HG03442 (cell line): Measurements from ENCODE around the gene TTC29.

Source experiments
- ATAC-seq: cut with Tn5 transposase; IDR thresholded peaks from one replicate; pipeline ENCODE4 v1.9.1; 2021; ENCODE audit warnings: mild to moderate bottlenecking, moderate library complexity; ENCODE audit not compliant: unreplicated experiment

Gene TTC29, protein sequence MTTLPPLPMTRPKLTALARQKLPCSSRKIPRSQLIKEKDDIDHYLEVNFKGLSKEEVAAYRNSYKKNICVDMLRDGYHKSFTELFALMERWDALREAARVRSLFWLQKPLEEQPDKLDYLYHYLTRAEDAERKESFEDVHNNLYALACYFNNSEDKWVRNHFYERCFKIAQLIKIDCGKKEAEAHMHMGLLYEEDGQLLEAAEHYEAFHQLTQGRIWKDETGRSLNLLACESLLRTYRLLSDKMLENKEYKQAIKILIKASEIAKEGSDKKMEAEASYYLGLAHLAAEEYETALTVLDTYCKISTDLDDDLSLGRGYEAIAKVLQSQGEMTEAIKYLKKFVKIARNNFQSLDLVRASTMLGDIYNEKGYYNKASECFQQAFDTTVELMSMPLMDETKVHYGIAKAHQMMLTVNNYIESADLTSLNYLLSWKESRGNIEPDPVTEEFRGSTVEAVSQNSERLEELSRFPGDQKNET

DNA sequence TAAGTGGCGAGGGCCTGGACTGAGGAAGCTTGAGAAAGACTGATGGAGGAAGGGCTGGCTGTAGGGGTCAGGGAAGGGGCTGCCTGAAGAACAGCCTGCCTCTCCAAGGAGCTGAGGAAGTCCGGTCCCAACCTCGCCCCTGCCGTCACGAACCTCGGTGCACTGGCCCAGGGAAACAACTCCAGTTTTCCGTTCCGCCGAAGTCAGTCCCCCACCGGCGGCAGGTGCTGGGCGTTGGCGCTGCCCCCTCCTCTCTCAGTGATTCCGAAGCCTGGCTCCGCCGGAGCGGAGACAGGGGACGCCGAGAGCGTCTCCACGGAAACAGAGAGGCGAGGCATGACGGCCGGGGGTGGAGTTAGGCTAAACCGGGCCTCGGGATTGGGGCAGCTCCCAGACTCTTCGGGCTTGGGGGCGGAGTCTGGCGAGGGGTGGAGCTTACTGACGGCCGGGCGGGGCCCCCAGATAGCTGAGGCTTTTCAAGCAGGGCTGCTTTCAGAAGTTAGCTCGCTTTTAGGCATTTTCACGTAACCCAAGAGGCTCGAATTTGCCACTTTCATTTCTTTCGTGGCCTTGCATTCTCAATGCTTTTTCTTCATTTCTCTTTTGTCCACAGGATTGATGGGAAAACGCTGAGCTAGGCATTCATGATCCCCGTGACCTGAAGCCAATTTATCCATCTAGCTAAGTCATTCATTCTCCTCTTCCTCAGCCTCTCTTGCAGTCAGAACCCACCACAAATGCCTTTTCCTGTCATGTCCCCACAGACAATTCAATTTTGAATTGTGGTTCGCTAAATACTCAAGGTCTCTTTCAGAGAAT lies at the start of gene TTC29:
Gene TTC29 (minus strand): TSS at position 309 of the 819 bp plus-strand sequence. CDS start 5,969 bp downstream, outside the sequence.
- ATAC-seq: peak; percentile 100

DNA sequence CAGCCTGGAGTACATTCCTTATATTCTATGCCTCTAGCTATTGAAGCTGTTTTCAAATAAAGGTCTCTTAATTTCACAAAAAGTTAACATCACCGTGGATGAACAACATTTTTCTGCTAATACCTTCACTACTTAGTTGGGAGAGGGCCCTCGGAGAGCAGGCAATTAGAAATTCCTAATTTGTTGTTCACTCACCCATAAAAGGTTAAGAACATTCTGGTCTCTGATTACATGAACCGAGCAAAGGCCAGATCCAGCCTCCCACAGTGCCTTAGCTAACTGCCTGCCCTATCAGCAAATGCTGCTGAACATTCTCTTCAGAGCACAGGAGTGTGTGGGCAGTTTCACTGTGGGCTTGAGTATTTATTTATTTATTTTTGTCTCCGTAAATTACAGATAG lies 36.0 kb upstream of the TTC29 start:
- ATAC-seq: no peak

DNA sequence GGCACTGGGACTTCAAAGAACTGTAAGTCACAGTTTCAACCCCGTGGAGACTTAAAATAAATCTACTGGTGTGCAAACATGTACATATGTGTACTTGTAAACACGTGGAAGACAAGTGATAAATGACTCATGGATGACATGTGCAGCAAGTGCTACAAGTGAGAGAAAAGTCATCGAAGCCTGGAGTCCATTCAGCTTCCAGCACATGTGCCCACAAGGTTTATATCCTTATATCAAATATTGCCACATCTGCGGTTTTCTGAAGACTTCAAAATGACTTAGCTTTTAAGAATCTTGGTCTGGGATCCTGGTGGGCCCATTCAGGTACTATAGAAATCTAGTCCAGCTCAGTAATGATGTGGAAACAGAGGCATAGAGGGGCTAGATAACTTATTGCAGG lies 33.0 kb upstream of the TTC29 start:
- ATAC-seq: no peak

DNA sequence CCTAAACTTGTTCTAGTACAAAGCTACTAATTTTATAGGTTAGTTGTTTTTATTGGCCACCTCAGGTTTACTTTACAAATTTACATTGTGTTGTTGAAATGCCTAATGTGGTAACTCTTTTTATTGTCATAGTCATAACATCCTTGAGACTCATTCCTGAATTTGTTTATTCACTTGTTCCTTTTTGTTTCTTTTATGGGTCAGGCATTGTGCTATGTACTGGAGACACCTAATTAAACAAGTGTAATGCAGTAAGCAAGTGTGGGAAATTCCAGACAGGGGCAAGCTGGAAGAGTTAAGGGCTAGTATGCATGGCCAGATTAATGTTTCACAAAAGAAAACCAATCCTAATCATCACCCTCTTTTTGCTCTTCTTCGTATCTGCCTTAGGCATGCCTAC lies 30.5 kb upstream of the TTC29 start:
- no peak for ATAC-seq

DNA sequence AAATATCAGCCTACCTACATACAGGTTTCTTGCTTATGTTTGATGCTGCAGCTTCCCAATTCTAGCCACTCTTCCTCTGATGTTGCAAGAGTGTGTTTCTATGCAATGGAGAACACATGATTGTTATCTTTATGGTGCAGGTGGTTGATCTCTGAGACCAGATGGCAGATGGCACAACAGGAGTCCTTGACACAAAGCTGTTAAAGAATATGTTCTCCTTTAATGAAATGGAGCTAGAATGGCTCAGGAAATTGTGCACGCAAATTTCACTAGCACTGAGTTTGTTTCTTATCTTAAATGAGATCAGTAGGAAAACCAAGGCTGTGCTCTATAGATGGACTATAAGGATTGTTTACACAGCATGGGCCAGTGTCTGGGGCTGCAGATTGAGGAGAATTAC lies 29.9 kb upstream of the TTC29 start:
- ATAC-seq: no peak

DNA sequence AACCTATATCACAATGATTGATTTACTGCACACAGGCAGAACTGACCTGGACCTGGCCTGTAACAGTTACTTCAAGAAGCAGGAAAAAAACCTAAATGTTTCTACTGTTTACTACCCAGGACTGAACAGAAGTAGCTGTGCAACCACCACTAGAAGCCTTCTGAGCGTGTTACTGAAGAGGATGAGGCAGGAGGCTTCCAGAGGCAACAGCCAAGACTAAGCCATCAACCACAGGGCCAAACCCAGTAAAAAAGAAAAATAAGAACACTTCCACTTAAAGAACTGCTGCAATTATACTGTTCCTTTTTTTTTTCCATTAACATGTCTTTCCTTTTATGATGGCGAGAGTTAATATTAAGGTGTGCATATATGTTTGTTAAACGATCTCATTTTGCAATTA lies 29.4 kb upstream of the TTC29 start:
- no peak for ATAC-seq

DNA sequence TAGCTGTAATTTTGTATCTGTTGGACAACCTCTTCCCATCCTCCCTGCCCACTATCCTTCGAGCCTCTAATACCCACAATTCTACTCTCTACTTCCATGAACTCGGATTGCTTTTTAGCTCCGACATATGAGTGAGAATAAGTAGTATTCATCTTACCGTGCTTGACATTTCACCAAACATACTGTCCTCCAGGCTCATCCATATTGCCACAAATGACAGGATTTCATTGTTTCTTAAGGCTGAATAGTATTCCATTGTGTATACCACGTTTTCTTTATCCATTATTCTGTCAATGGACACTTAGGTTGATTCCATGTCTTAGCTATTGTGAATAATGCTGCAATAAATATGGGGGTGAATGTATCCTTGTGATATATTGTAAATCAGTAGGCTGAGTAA lies 26.4 kb upstream of the TTC29 start:
- ATAC-seq: no peak

DNA sequence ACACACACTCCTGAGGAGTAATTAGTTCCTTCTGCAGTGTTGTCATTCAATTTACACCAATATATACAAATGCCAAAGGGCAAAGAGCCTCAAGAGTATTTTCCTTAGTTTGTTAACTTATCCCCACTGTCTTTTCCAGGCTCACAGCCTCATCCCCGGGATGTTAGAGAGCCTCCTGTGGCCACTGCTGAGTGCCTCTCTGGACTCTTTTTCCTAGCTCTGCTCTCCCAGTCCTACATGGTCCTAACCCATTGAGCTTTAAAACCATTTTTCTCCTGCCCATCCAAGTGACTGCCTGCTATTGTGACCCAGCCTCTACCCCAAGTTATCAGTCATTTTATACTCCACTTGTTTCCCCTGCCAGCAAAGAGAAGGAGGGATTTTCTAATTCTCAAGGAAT lies 23.5 kb upstream of the TTC29 start:
- no peak for ATAC-seq

DNA sequence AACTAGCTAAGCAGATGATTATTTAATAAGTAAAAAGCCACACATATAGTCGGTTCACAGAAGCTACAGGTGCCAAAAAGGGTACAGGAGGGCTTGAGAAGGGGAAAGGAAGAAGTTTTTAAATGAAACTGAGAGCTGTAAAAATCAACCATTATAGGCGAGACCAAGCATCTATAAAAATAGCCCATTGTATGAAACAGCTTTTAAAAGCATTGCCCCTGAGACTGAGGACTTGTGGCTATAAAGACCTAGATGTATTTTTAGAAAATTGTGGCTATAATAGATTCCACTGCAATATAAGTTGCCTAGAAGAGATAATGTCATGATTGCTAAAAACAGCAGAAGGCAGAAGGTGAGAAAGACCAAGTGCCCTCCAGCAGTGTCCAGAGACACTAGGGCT lies 15.0 kb upstream of the TTC29 start:
- no peak for ATAC-seq

DNA sequence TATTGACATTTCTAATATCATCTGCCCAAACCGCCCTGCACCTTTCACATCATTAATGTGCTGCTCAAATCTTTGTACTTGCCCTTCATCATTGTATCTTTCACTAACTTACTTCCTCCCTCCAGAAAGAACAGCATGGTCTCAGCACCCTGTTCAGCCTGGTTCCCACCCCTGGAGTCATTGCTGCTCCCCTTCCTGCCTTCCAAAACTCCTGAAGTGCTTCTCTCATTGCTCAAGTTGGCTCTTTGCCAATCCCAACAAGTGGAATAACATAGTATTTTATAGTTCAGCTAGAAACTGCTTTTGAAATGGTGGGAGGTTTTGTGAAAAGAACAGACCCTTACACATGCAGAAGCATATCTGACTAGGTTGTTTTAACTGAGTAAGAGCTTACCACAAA lies 14.0 kb upstream of the TTC29 start:
- no peak for ATAC-seq

DNA sequence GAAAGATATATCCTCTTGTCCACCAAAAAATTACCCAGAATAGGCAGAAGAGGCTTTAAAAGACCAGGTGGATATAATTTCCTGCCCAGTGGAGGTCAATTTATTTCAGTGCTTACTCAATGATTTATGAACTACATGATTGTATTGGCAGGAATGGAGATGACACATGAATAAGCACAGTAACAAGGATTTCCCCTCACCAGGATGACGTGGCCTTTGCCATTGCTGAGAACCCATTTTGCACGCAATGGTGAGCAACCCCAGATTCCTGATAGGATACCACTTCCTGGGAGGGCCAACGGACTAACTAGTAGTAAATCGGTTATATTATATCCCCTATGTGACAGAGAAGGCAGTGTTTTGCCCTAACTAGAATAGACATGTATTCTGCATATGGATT lies 11.6 kb upstream of the TTC29 start:
- no peak for ATAC-seq

DNA sequence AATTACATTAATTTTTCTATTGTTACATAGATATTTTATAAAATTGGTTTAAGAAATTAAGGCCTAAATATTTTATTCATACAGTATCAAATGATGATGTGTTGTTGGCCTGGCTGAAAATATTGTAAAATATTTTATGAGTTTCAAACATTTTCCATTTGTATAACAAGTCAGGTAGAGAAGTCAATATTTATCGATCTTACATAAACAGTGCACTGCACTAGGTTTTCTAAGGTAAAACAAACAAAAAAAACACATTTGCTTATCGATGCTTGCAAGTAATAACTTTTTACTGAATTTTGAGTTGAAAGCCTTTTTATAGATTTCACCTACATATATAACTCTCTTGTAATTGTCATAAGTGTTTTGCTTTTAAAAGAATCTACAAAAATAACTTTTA lies 7.2 kb upstream of the TTC29 start:
- ATAC-seq: no peak

DNA sequence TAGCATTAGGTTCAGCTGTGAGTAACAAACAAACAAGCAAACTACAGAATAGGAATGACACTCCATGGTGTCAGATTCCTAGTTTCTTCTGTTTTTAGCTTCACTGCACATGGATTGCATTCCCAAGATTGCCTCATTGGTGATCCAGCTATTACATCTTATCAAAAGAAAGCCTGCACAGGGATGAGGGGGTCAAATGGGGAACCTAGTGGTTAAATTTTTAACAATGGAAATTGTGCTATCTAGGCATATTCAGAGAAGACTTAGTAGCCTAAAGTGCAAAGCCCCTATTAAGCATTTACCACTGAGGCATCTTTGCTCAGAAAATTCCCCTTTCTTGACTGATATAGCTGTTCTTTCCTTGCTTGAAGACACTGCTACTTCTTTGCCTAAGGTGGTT lies 3.9 kb upstream of the TTC29 start:
- ATAC-seq: no peak

DNA sequence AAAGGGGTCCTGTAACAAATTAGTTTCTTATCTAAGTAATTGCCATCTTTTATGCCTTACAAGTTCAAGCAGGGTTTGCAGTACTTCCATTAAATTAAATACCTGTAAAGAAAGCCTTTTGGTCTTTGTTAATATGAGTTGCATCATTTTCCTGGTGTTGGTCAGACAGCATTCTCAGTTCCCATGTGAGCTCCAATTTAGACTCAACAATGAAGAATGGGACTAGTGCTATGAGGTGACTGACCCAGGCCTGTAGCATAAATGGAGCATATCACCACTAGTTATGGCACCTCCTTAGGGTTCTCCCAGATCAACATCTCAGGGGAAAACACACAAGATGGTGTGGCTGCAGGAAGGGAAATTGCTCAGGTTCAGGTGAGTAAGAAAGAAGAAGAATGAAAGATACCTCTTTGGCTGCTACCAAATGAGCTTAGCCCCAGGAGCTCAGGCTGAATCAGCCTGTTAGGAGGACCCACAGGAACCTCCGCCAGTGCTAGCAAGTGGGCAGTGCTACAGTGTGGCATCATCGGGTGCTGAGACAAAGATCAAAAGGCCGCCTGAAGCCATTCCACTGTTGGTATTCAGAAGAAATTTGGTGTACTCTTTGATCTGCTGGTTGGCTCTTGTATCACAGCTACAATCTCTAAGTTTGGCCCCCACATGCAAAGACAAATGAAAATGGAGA lies 1.8 kb downstream of the TTC29 start:
- ATAC-seq: no peak

DNA sequence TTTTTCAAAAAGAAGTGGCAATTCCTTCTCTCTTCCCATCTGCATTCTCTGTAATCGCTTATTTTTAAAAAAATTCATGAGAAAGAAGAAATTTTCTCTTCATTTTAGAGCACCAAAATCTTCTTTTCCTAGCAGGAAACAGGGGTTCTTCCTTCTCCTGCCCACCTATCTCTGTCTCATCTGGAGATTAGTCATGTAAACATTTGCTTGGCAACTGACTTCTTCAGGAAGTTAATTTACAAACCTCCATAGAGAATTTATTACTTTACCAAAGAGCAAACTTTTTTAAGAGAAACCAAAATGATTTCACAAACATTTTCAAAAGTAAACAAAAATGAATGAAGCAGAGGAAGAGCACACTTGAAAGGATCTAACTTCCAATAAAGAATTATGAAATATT lies 13.5 kb downstream of the TTC29 start:
- no peak for ATAC-seq

DNA sequence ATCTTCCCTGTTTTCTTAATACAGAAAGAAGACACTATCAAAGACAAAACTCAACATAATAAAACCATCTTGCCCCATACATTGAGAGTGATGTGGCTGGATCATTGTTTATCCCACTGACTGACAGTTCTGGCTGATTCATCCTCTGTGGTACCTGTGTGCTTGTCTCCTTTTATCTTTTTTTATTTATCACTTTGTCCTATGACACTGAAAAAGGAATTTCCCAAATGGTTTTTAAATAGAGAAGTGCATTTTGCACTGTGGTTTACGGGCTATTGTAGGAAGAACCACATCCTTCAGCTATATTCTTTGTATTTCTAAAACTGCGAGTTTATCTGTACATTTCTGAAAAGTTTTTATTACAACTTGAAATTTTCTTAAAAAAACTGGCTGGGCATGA lies 15.0 kb downstream of the TTC29 start:
- no peak for ATAC-seq

DNA sequence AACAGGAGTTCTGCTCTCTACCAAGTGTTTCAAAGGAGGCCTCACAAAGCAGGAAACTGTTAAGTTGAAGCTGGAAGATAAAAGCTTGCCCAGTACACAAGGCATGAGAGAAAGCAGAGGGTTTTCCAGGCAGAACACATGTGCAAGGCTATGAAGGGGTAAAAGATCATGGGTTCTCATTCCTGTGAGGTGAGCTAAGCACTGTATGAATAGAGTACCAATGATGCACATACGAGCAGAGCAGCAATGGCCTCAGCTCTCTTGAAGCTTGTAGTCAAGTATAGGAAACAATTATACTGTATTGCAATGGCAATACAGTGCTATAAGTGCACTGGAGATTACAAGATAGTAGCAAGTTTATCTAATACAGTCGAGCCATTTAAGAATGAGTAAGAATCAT lies 18.0 kb downstream of the TTC29 start:
- no peak for ATAC-seq

DNA sequence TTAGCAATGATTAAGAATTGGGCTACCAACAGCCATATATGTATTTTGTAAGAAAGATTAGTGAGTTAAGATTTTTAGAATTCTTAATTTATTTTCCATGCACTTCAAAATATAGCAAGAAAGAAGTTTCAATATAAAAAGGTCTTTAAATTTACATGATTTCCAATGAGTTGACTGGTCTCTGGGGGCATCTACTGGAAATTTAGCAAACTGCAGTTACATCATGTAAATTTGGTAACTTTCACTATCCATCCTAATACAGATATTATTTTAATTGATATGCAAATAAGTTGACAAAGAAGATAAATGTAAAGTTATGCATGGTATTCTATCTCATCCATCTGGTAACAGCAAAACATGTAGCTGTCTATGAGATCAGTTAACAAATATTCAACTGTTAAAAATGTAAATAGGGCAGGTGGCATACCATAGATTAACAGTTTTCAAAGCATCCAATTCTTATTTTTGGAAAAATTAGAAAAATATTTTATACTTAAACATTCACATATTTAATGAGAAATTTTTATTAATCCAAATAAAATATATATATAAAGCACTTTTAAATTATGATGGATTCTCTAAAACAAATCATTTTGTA lies 29.1 kb downstream of the TTC29 start:
- no peak for ATAC-seq

DNA sequence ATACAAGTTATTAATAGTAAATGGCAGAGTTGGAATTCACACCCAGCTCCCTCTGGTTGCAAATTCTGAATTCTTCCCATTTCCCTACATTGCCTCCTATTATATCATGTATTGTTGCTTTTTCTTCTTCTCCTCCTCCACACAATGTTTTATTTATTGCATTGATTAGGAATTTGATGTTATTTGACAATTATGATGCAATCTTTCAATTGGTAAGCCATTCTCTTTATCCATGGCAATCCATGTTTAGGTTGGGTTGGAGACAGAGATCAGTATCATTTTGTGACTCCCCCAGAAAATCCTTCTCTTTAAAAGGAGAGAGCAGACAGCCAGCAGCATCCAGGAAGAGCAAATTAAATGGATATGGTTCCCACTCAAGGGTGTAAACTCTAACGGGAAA lies 30.5 kb downstream of the TTC29 start:
- ATAC-seq: no peak

DNA sequence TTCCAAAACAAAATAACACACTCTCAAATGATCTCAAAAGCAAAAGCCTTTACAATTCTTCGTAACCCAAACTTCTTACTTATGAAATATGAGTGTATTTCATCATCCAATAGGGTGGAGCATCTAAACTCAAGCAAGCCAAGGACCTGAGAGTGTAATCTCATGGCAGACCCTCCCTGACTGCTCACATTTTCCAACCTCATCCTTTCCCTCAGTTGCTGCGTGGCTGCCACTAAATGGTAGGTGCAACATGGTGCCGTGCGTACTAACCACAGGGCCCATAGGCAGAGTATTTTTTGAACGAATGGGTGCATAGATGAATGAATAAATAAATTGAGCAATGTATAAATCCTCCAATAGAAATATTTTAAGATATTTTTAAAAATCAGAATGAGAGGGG lies 45.4 kb downstream of the TTC29 start:
- ATAC-seq: no peak

DNA sequence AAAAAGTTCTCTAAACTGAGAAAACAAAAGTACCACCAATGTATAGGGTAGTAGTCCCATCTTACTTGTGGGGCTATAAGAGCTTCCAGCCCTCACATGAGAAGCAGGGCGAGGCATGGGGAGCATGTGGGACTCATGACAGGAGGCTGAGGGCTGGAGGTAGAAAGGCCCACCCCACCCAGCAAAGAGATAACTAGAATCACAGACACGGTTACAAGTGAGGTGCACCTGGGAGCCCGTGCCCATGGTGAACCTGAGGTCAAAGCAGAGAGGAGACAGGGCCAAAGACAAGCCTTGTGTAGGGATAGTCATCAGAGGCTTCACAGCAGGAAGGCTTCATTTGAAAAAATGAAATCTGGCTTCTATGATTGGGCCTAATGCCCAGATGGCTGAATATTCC lies 55.4 kb downstream of the TTC29 start:
- no peak for ATAC-seq
